ENCODE results near the gene ZNF384. TPM values are rescaled to one million over a fixed set of nuclear protein-coding genes. Genes with fewer than 3 reads are reported as not detected.

ZNF384 gene
- total and polyA plus RNA-seq, 2 of the 8 experiments (the other 6 are each of a cell fraction or from before 2014, with no cell fraction given), result 59.0 to 59.6 TPM

DNA sequence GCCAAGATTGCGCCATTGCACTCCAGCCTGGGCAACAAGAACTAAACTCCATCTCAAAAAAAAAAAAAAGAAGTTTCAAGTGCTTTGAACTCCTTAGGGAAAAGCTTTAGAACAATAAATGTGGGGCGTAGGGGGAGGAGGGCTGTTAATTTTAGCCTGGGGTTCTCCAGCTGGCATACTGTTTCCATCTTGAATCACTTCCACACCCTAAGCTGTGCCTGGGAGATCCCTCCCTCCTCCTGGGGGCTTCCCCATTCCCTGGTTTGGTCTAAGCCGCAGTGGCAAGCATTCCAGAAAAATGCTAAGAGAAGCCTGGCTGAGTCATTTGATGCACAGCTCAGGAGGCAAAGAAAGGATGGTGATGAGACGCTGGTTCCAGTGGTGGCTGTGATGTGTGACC lies 2.3 kb upstream of the ZNF384 start (continued):
- TF ChIP-seq SIRT6 (IDR thresholded peaks at IDR 0.05; ENCODE audit: low read length), result no peak
- TF ChIP-seq SP1 (IDR thresholded peaks at IDR 0.05; ENCODE audit: low read depth, low read length), result no peak

Data from H1 (cell line).